ENCODE measurements around the gene HMX2. TPM values are rescaled to one million over a fixed set of nuclear protein-coding genes. Genes with fewer than 3 reads are reported as not detected.
A peak's percentile ranks its signal among the peaks of the same experiment; 100 is the strongest.

HMX2 gene
- total and polyA plus RNA-seq, 2 of the 13 experiments (the other 11 are each of a cell fraction or from before 2014, with no cell fraction given): not detected

- TF ChIP-seq ZNF569 (CRISPR knock-in tag; IDR thresholded peaks at IDR 0.05; ENCODE audit: borderline replicate concordance): no peak
- TF ChIP-seq ZNF747 (CRISPR knock-in tag; IDR thresholded peaks at IDR 0.05; ENCODE audit: borderline replicate concordance): peak; percentile 26; the same call in 1 of the 2 replicates
- TF ChIP-seq EZH2 (conservative IDR thresholded peaks at IDR 0.05; ENCODE audit: low read depth, low read length): peak; percentile 79
- no peak for TF ChIP-seq CENPBD1 (CRISPR knock-in tag; IDR thresholded peaks at IDR 0.05; ENCODE audit: borderline replicate concordance, low read depth)
- TF ChIP-seq TAF1 (CRISPR knock-in tag; IDR thresholded peaks at IDR 0.05): no peak
- 0 out of 2 replicates have a peak, but pooled peaks have one; percentile 44 for TF ChIP-seq POGK (CRISPR knock-in tag; conservative IDR thresholded peaks at IDR 0.05)
- TF ChIP-seq ZFP36L2 (CRISPR knock-in tag; IDR thresholded peaks at IDR 0.05): no peak
- TF ChIP-seq STAG1 (CRISPR knock-in tag; IDR thresholded peaks at IDR 0.05): peak; percentile 40
- no peak for TF ChIP-seq MIER3 (CRISPR knock-in tag; IDR thresholded peaks at IDR 0.05; ENCODE audit: borderline replicate concordance)
- no peak for TF ChIP-seq RFX1 (IDR thresholded peaks at IDR 0.05)
- TF ChIP-seq ARNTL (CRISPR knock-in tag; IDR thresholded peaks at IDR 0.05): no peak
- TF ChIP-seq POLR2A (IDR thresholded peaks at IDR 0.05; ENCODE audit: insufficient read depth in 1 of 2, low read depth in 2 of 2, low read length in 2 of 2): no peak
- no peak for TF ChIP-seq ZBTB20 (CRISPR knock-in tag; IDR thresholded peaks at IDR 0.05; ENCODE audit: borderline replicate concordance, low read depth)
- no peak; the same call in 1 of the 2 replicates for TF ChIP-seq ZNF607 (CRISPR knock-in tag; IDR thresholded peaks at IDR 0.05; ENCODE audit: borderline replicate concordance)
- TF ChIP-seq EEA1 (CRISPR knock-in tag; IDR thresholded peaks at IDR 0.05; ENCODE audit: borderline replicate concordance): no peak
- no peak for TF ChIP-seq ATF3 (CRISPR knock-in tag; IDR thresholded peaks at IDR 0.05)
- no peak for TF ChIP-seq HIC2 (CRISPR knock-in tag; IDR thresholded peaks at IDR 0.05; ENCODE audit: low read depth)
- TF ChIP-seq GTF3A (CRISPR knock-in tag; conservative IDR thresholded peaks at IDR 0.05): no peak
- TF ChIP-seq ZNF329 (CRISPR knock-in tag; IDR thresholded peaks at IDR 0.05; ENCODE audit: low read depth): no peak
- no peak for TF ChIP-seq KLF11 (CRISPR knock-in tag; IDR thresholded peaks at IDR 0.05)
- 0 out of 2 replicates have a peak, but pooled peaks have one; percentile 7 for TF ChIP-seq ZNF572 (CRISPR knock-in tag; IDR thresholded peaks at IDR 0.05)
These were observed 7.6 kb upstream of the HMX2 start (continued) for GRCh38 chr10:123140164-123140982.

All from HepG2 (cell line).